HepG2 (cell line): ENCODE results near the gene MTREX. TPM values are rescaled to one million over a fixed set of nuclear protein-coding genes. Genes with fewer than 3 reads are reported as not detected.

Experiments used
- ATAC-seq: fragments of 200-7000 bp; cut with Tn5 transposase; 3 replicates; pipeline ENCODE4 v1.9.1; 2020; ENCODE audit warnings: mild to moderate bottlenecking, moderate library complexity
- BruUV-seq: library from RNA; stranded (reverse); fragments of 400-500 nt; replicated peaks from 2 replicates; lab custom pipeline; 2021; lab: Mats Ljungman, UMichigan
- CTCF ChIA-PET: fragments of 300-600 bp; formaldehyde crosslinking; extraction: SDS; loops from one replicate; lab custom pipeline; 2021; ENCODE audit warnings: low total read pairs, inconsistent platforms, low intra/inter-chr PET ratio; lab: Yijun Ruan, JAX
- POLR2A ChIA-PET: fragments of 350-600 bp; sonication (Branson Sonifier 250); formaldehyde crosslinking; loops from one replicate; lab custom pipeline; 2020; ENCODE audit warnings: antibody characterized with exemption, inconsistent platforms; lab: Yijun Ruan, JAX
- DNase-seq: peaks from one replicate; pipeline ENCODE4 v3.0.0-alpha.2; 2015; ENCODE audit warnings: low spot score
- FAIRE-seq: peaks from 3 replicates; lab custom pipeline; 2011; peaks lifted over from hg19 to GRCh38; lab: Jason Lieb, UNC
- H2AFZ ChIP-seq: one replicate; pipeline ENCODE4 v1.6.1; 2011; ENCODE audit warnings: low read length, inconsistent platforms
- H3K27ac ChIP-seq: fragments of 300-600 bp; 3 replicates; pipeline ENCODE4 v1.8.0; 2011; ENCODE audit warnings: mixed run types, mild to moderate bottlenecking, mixed read lengths, low read length, inconsistent platforms; ENCODE audit not compliant: insufficient read depth; ENCODE audit errors: extremely low read length
- H3K27me3 ChIP-seq, 2 experiments: fragments of 200-600 bp in 1 of 2; 2 replicates in 1 of 2; 3 replicates in 1 of 2; pipeline versions ENCODE4 v1.6.0 to v1.8.0; 2011; ENCODE audit warnings: low read length in 2 of 2, mild to moderate bottlenecking in 2 of 2, moderate library complexity in 2 of 2, inconsistent platforms in 1 of 2; ENCODE audit not compliant: insufficient read depth in 2 of 2, control insufficient read depth in 1 of 2
- H3K36me3 ChIP-seq, 2 experiments: fragments of 200-600 bp in 1 of 2; replicated peaks in 1 of 2; 2 replicates in 1 of 2; 3 replicates in 1 of 2; pipeline versions ENCODE4 v1.5.1 to v1.8.0; 2011; ENCODE audit warnings: low read length in 2 of 2, inconsistent platforms in 1 of 2; ENCODE audit not compliant: insufficient read depth in 2 of 2, control insufficient read depth in 1 of 2
- H3K4me1 ChIP-seq: 2 replicates; pipeline ENCODE4 v1.5.1; 2012; ENCODE audit warnings: low read length, inconsistent platforms; ENCODE audit not compliant: insufficient read depth
- H3K4me2 ChIP-seq: 2 replicates; pipeline ENCODE4 v1.6.0; 2011; ENCODE audit warnings: low read depth, low read length, inconsistent platforms
- H3K4me3 ChIP-seq, 3 experiments: fragments of 200-600 bp in 1 of 3; sonication (generic), shearing (Covaris generic) in 1 of 3; replicated peaks in 1 of 3; 2 replicates each; pipeline ENCODE4 v1.5.1; 2011 to 2016; ENCODE audit warnings: low read length in 3 of 3, inconsistent platforms in 2 of 3, low read depth in 2 of 3, mild to moderate bottlenecking in 2 of 3, control low read depth in 1 of 3, mixed read lengths in 1 of 3; ENCODE audit not compliant: insufficient read depth in 1 of 3
- H3K79me2 ChIP-seq: one replicate; pipeline ENCODE4 v1.6.1; 2011; ENCODE audit warnings: low read length, inconsistent platforms; ENCODE audit not compliant: insufficient read depth
- H3K9ac ChIP-seq: 2 replicates; pipeline ENCODE4 v1.6.0; 2011; ENCODE audit warnings: mild to moderate bottlenecking, low read depth, low read length, inconsistent platforms; ENCODE audit not compliant: insufficient read depth
- H3K9me3 ChIP-seq: 2 replicates; pipeline ENCODE4 v1.5.1; 2012; ENCODE audit warnings: mild to moderate bottlenecking, low read length
- H4K20me1 ChIP-seq: 2 replicates; pipeline ENCODE4 v1.6.0; 2011; ENCODE audit warnings: inconsistent platforms, mild to moderate bottlenecking, low read length, moderate library complexity; ENCODE audit not compliant: insufficient read depth
- BCLAF1 ChIP-seq: fragments of 450-650 bp; IDR thresholded peaks from 2 replicates; pipeline ENCODE4 v1.6.1; 2017; ENCODE audit warnings: mild to moderate bottlenecking
- HNF4G ChIP-seq, 2 experiments: sonication (generic) in 1 of 2; formaldehyde crosslinking in 1 of 2; IDR thresholded peaks; 2 replicates each; pipeline versions ENCODE4 v1.4.0 to v1.6.1; 2011 to 2020; ENCODE audit warnings: borderline replicate concordance in 2 of 2, low read depth in 2 of 2, mild to moderate bottlenecking in 2 of 2, low read length in 1 of 2, missing genetic modification reagents in 1 of 2, moderate library complexity in 1 of 2
- RAD21 ChIP-seq: fragments of 450-650 bp; formaldehyde crosslinking; IDR thresholded peaks from 2 replicates; pipeline ENCODE4 v1.5.0; 2020; ENCODE audit warnings: mild to moderate bottlenecking
- SMC3 ChIP-seq: IDR thresholded peaks from 2 replicates; pipeline ENCODE4 v1.6.1; 2011; ENCODE audit warnings: low read length, improper control_type of control experiment
- ZKSCAN1 ChIP-seq: fragments of 150-350 bp; IDR thresholded peaks from 2 replicates; pipeline ENCODE4 v1.6.1; 2014; ENCODE audit warnings: low read length
- ZNF383 ChIP-seq: sonication (generic); formaldehyde crosslinking; IDR thresholded peaks from 2 replicates; pipeline ENCODE4 v1.4.0; 2020; ENCODE audit warnings: missing genetic modification reagents, mild to moderate bottlenecking, borderline replicate concordance
- ZNF687 ChIP-seq: sonication (generic); formaldehyde crosslinking; IDR thresholded peaks from 2 replicates; pipeline ENCODE4 v1.5.1; 2020; ENCODE audit warnings: mild to moderate bottlenecking, missing genetic modification reagents, moderate library complexity
- WGBS: methylation state at CpG from one replicate; pipeline ENCODE4 v1.1.6; 2017; ENCODE audit warnings: low lambda C conversion rate; 5-methylcytosine and 5-hydroxymethylcytosine counted together
- in situ Hi-C: cut with HindIII; loops from 2 replicates; pipeline ENCODE4 v1.10.0; 2017; ENCODE audit warnings: low pct_unique_long_range_greater_than_20kb; ENCODE audit not compliant: extremely low pct_ligation_motif_present
- intact Hi-C: fragments of 100-400 bp; cut with micrococcal nuclease; formaldehyde crosslinking; loops from one replicate; pipeline ENCODE4 v1.10.0; 2022; ENCODE audit not compliant: unreplicated experiment
- polyA plus RNA-seq, 8 experiments: library from polyadenylated mRNA; depleted of rRNA in 3 of 8; stranded (reverse) in 7 of 8; unstranded in 1 of 8; fragments of >200 nt; fragmentation: Illumina TruSeq in 4 of 8; extraction: Trizol in 4 of 8; gene quantifications; 2 replicates each; pipeline versions ENCODE4 v1.2.1 to v1.2.3, GENCODE V29; 2011 to 2016; ENCODE audit warnings: low read depth in 4 of 8, missing spikeins in 1 of 8, mixed read lengths in 1 of 8; ENCODE audit not compliant: insufficient read depth in 1 of 8
- total RNA-seq, 5 experiments: library from RNA; depleted of rRNA; stranded (reverse); fragments of >200 nt; fragmentation: Illumina TruSeq; extraction: Trizol; gene quantifications; 2 replicates each; pipeline ENCODE4 v1.2.3, GENCODE V29; 2016; ENCODE audit warnings: low read depth in 1 of 5
- TF ChIP-seq, protein P1 (sequence below): sonication (generic); formaldehyde crosslinking; IDR thresholded peaks from 2 replicates; pipeline ENCODE4 v1.5.0; 2020; ENCODE audit warnings: mild to moderate bottlenecking, missing genetic modification reagents
- TF ChIP-seq, protein P2 (sequence below): sonication (generic); formaldehyde crosslinking; IDR thresholded peaks from 2 replicates; pipeline ENCODE4 v1.8.0; 2022; ENCODE audit warnings: mild to moderate bottlenecking, missing genetic modification reagents, moderate library complexity
- TF ChIP-seq, protein P3 (sequence below): sonication (generic); formaldehyde crosslinking; conservative IDR thresholded peaks from 2 replicates; pipeline ENCODE4 v1.8.0; 2022; ENCODE audit warnings: missing genetic modification reagents

Gene MTREX
- total and polyA plus RNA-seq, 2 of the 13 experiments (the other 11 are each of a cell fraction or from before 2014, with no cell fraction given): 16.4 to 91.5 TPM

GRCh38 chr5:55470282-55470681 lies 162.5 kb downstream of the MTREX start (continued):
- TF ChIP-seq, protein P1, sequence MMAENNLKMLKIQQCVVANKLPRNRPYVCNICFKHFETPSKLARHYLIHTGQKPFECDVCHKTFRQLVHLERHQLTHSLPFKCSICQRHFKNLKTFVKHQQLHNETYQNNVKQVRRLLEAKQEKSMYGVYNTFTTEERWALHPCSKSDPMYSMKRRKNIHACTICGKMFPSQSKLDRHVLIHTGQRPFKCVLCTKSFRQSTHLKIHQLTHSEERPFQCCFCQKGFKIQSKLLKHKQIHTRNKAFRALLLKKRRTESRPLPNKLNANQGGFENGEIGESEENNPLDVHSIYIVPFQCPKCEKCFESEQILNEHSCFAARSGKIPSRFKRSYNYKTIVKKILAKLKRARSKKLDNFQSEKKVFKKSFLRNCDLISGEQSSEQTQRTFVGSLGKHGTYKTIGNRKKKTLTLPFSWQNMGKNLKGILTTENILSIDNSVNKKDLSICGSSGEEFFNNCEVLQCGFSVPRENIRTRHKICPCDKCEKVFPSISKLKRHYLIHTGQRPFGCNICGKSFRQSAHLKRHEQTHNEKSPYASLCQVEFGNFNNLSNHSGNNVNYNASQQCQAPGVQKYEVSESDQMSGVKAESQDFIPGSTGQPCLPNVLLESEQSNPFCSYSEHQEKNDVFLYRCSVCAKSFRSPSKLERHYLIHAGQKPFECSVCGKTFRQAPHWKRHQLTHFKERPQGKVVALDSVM (CRISPR knock-in tag): no peak
- TF ChIP-seq HNF4G (IDR thresholded peaks at IDR 0.05; ENCODE audit: borderline replicate concordance, low read depth, low read length) (no peak), HNF4G (CRISPR knock-in tag; IDR thresholded peaks at IDR 0.05; ENCODE audit: borderline replicate concordance, low read depth) (no peak), ZNF383 (CRISPR knock-in tag) (no peak)

DNA sequence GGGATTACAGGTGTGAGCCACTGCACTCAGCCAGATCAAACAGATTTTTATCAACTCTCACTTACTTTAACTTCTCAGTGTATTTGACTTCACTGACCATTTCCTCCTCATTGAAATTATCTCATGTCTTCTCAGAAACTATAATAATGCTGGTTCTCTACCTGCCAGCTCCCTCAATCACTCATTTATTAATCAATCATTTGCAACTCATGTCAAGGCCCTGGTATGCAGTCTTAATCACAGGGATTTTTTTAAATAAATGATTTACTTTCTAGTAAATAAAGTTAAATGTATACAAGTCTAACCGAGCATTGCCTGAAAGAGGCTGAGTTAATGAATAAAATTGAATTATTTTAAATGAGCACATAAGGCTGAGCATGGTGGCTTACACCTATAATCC lies 163.7 kb downstream of the MTREX start:
- Histone ChIP-seq H2AFZ (no peak overlapping the region), H3K79me2 (no peaks in the 10 kb centered on the region), H3K27ac (no peak overlapping the region), H3K4me3 (no peak overlapping the region), H3K4me2 (no peak overlapping the region), H3K27me3 (no peaks in the 10 kb centered on the region), H3K9me3 (no peaks in the 10 kb centered on the region), H3K9ac (no peak overlapping the region), H4K20me1 (no peaks in the 10 kb centered on the region), H3K36me3 (peaks cover 0 to 2% of the 10 kb centered on the region in 2 experiments; a peak in 1 of 5 replicates), H3K4me1 (0 out of 2 replicates have a peak, but pooled peaks cover 7% of the 10 kb centered on the region)
- DNase-seq (no peak), ATAC-seq (no peak), FAIRE-seq (no peak)
- intact Hi-C loops (no loop called here), in situ Hi-C loops (no loop called here)
- ChIA-PET POLR2A (no interaction called here), CTCF (no interaction called here)
- BruUV-seq: no TSS peak
- WGBS: 86% methylated on average over 1 of the region's 1 CpG
- TF ChIP-seq ZNF687 (CRISPR knock-in tag) (no peak), ZKSCAN1 (no peak), RAD21 (CRISPR knock-in tag) (no peak), BCLAF1 (no peak), SMC3 (no peak)
- TF ChIP-seq, protein P2, sequence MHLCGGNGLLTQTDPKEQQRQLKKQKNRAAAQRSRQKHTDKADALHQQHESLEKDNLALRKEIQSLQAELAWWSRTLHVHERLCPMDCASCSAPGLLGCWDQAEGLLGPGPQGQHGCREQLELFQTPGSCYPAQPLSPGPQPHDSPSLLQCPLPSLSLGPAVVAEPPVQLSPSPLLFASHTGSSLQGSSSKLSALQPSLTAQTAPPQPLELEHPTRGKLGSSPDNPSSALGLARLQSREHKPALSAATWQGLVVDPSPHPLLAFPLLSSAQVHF (CRISPR knock-in tag): no peak
- TF ChIP-seq, protein P3, sequence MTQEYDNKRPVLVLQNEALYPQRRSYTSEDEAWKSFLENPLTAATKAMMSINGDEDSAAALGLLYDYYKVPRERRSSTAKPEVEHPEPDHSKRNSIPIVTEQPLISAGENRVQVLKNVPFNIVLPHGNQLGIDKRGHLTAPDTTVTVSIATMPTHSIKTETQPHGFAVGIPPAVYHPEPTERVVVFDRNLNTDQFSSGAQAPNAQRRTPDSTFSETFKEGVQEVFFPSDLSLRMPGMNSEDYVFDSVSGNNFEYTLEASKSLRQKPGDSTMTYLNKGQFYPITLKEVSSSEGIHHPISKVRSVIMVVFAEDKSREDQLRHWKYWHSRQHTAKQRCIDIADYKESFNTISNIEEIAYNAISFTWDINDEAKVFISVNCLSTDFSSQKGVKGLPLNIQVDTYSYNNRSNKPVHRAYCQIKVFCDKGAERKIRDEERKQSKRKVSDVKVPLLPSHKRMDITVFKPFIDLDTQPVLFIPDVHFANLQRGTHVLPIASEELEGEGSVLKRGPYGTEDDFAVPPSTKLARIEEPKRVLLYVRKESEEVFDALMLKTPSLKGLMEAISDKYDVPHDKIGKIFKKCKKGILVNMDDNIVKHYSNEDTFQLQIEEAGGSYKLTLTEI (CRISPR knock-in tag): no peak
